Stomach (tissue), 9 donors: ENCODE data around the gene NFATC2. TPM values are rescaled to one million over a fixed set of nuclear protein-coding genes. Genes with fewer than 3 reads are reported as not detected.
A peak's percentile ranks its signal among the peaks of the same experiment; 100 is the strongest.

Source experiments
- DNase-seq, 2 donors: peaks; one replicate each; pipeline versions ENCODE4 v3.0.0 to v3.0.0-alpha.2; 2013 to 2019
- H3K27ac ChIP-seq, 5 donors: fragments of 200-600 bp in 4 of 5; sonication (generic) in 4 of 5; one replicate each; pipeline ENCODE4 v1.5.1; 2013 to 2019; ENCODE audit warnings: mild to moderate bottlenecking in 1 of 5, moderate library complexity in 1 of 5
- H3K27me3 ChIP-seq, 3 donors: fragments of 200-600 bp; sonication (generic); one replicate each; pipeline ENCODE4 v1.5.1; 2017 to 2019; ENCODE audit warnings: mixed run types in 1 of 3
- H3K36me3 ChIP-seq, 4 donors: fragments of 200-600 bp; sonication (generic); 1 replicate in 3 of 4; 2 replicates in 1 of 4; pipeline ENCODE4 v1.5.1; 2016 to 2019
- H3K4me1 ChIP-seq, 4 donors: fragments of 200-600 bp; sonication (generic); one replicate each; pipeline ENCODE4 v1.5.1; 2016 to 2019
- H3K4me3 ChIP-seq, 4 donors: fragments of 200-600 bp; sonication (generic) in 3 of 4; one replicate each; pipeline ENCODE4 v1.5.1; 2016 to 2019; ENCODE audit warnings: mild to moderate bottlenecking in 1 of 4
- H3K9me3 ChIP-seq, 4 donors: fragments of 200-600 bp; sonication (generic); one replicate each; pipeline ENCODE4 v1.5.1; 2016 to 2019
- EP300 ChIP-seq: sonication (generic); formaldehyde crosslinking; IDR thresholded peaks from one replicate; pipeline ENCODE4 v1.6.1; 2017; ENCODE audit warnings: antibody characterized with exemption
- POLR2A ChIP-seq, 4 donors: fragments of 450-650 bp; IDR thresholded peaks; one replicate each; pipeline ENCODE4 v1.6.1; 2016; ENCODE audit warnings: antibody characterized with exemption in 4 of 4, control low read depth in 2 of 4, mild to moderate bottlenecking in 1 of 4, moderate library complexity in 1 of 4
- POLR2AphosphoS5 ChIP-seq, 3 donors: sonication (generic); formaldehyde crosslinking; IDR thresholded peaks; one replicate each; pipeline ENCODE4 v1.6.1; 2016; ENCODE audit warnings: antibody characterized with exemption in 3 of 3
- WGBS, 5 donors: extraction: QIAGEN DNeasy Blood & Tissue Kit in 3 of 5; methylation state at CpG; one replicate each; pipeline versions ENCODE4 v1.1.5 to v1.1.7; 2013 to 2018; 5-methylcytosine and 5-hydroxymethylcytosine counted together
- intact Hi-C: fragments of 100-400 bp; cut with DNase I; formaldehyde crosslinking; loops from one replicate; pipeline ENCODE4 v1.15.1; 2023; ENCODE audit warnings: low total_unique reads
- polyA plus RNA-seq, 3 donors: library from polyadenylated mRNA; stranded (reverse); fragments of 200-250 nt; gene quantifications; one replicate each; pipeline ENCODE4 v1.2.3, GENCODE V29; 2013
- total RNA-seq, 5 donors: library from RNA; depleted of rRNA; stranded (reverse); fragments of >200 nt; gene quantifications; one replicate each; pipeline versions ENCODE4 v1.1.0 to v1.2.3, GENCODE V29; 2014 to 2016
- TF ChIP-seq, protein P1 (sequence below), 7 experiments: fragments of 450-650 bp in 4 of 7; fragments of 200-600 bp in 3 of 7; sonication (generic) in 3 of 7; IDR thresholded peaks; one replicate each; pipeline ENCODE4 v1.5.1; 2016 to 2019; ENCODE audit warnings: antibody characterized with exemption in 7 of 7, control low read depth in 2 of 7, mild to moderate bottlenecking in 1 of 7
- donor health status: healthy with polysubstance abuse.
- donor health status: Bipolar disorder and iron deficiency.
- donor health status: healthy.

Gene NFATC2
- total and polyA plus RNA-seq, 8 donors: 1.4 to 31.9 (median 8.6) TPM

- H3K4me3 ChIP-seq: no peak overlapping the region
- TF ChIP-seq, protein P1, sequence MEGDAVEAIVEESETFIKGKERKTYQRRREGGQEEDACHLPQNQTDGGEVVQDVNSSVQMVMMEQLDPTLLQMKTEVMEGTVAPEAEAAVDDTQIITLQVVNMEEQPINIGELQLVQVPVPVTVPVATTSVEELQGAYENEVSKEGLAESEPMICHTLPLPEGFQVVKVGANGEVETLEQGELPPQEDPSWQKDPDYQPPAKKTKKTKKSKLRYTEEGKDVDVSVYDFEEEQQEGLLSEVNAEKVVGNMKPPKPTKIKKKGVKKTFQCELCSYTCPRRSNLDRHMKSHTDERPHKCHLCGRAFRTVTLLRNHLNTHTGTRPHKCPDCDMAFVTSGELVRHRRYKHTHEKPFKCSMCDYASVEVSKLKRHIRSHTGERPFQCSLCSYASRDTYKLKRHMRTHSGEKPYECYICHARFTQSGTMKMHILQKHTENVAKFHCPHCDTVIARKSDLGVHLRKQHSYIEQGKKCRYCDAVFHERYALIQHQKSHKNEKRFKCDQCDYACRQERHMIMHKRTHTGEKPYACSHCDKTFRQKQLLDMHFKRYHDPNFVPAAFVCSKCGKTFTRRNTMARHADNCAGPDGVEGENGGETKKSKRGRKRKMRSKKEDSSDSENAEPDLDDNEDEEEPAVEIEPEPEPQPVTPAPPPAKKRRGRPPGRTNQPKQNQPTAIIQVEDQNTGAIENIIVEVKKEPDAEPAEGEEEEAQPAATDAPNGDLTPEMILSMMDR (IDR thresholded peaks at IDR 0.05): peak in 4 of 7 experiments; percentile 13 to 43 (median 26)
- TF ChIP-seq POLR2AphosphoS5 (IDR thresholded peaks at IDR 0.05): no peak
- no peaks in the 10 kb centered on the region for H3K9me3 ChIP-seq
- peaks cover 0 to 7% (median 5%) of the 10 kb centered on the region in 4 donors for H3K36me3 ChIP-seq
- H3K27ac ChIP-seq: no peak overlapping the region
- H3K27me3 ChIP-seq: no peaks in the 10 kb centered on the region
- peak in 1 of 2 donors; percentile 50 for DNase-seq
- intact Hi-C loops: no loop called here
- 84 to 95% (median 87%) methylated on average over 7 of the region's 7 CpGs for WGBS, 5 donors
- H3K4me1 ChIP-seq: peaks cover 27 to 54% (median 36%) of the 10 kb centered on the region in 4 donors
Observed at GRCh38 chr20:51385646-51386530, 156.6 kb downstream of the NFATC2 start.

GRCh38 chr20:51384875-51385274 lies 157.6 kb downstream of the NFATC2 start:
- 89 to 95% (median 91%) methylated on average over 3 of the region's 3 CpGs for WGBS, 5 donors
- Histone ChIP-seq H3K36me3 (no peaks in the 10 kb centered on the region), H3K4me3 (no peak overlapping the region), H3K9me3 (no peaks in the 10 kb centered on the region), H3K27me3 (no peaks in the 10 kb centered on the region), H3K4me1 (peaks cover 24 to 44% (median 29%) of the 10 kb centered on the region in 4 donors), H3K27ac (no peak overlapping the region)
- intact Hi-C loops: no loop called here
- TF ChIP-seq EP300 (no peak), POLR2A (IDR thresholded peaks at IDR 0.05) (no peak), POLR2AphosphoS5 (IDR thresholded peaks at IDR 0.05) (no peak)
- TF ChIP-seq, protein P1 (IDR thresholded peaks at IDR 0.05): no peak
- DNase-seq: no peak

DNA sequence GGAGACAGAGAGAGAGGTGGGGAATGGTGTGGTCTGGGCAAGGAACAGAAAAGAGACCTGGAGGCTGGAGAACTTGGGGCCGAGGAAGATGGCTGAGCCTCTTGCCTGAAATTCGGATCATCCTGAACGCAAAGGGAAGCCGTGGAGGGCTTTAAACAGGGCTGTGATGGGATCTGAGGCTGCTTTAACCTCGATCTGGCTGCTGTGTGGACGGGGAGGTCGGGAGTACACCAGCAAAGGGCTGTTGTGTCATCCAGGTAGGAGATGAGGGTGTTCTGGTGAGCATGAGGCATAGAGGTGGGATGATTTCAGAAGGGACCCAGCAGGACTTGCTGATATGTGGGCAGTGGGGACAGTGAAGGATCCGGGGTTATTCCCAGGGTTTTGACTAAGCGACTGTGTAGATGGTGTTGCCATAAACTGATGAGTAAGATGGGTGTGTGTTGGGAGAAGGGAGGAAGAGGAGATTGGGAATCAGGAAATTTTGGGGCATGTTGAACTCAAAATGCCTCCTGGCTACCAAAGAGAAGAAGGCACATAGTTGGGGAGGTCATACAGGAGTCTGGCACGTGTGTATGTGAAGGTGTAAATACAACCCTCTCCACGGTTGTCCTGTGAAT lies 158.5 kb downstream of the NFATC2 start:
- WGBS, 5 donors: 83 to 93% (median 86%) methylated on average over 11 of the region's 11 CpGs

More for the DNA sequence above, 158.5 kb downstream of the NFATC2 start:
- Histone ChIP-seq H3K36me3 (no peaks in the 10 kb centered on the region), H3K27ac (no peak overlapping the region), H3K4me1 (peaks cover 18 to 36% (median 25%) of the 10 kb centered on the region in 4 donors), H3K4me3 (no peak overlapping the region), H3K9me3 (no peaks in the 10 kb centered on the region), H3K27me3 (no peaks in the 10 kb centered on the region)
- intact Hi-C loops: no loop called here
- DNase-seq: no peak
- TF ChIP-seq POLR2AphosphoS5 (IDR thresholded peaks at IDR 0.05) (no peak), EP300 (no peak), POLR2A (IDR thresholded peaks at IDR 0.05) (no peak)
- TF ChIP-seq, protein P1 (IDR thresholded peaks at IDR 0.05): no peak
